RWPE1 (cell line): ENCODE data around the gene PKNOX2.

Source experiments
- CTCF ChIA-PET: fragments of 350-600 bp; sonication (Branson Sonifier 250); formaldehyde crosslinking; extraction: SDS; loops from one replicate; lab custom pipeline; 2021; lab: Yijun Ruan, JAX
- POLR2A ChIA-PET: fragments of 400-600 bp; formaldehyde crosslinking; extraction: SDS; loops from one replicate; lab custom pipeline; 2020; ENCODE audit warnings: antibody characterized with exemption; ENCODE audit not compliant: low non-redundant PET; lab: Yijun Ruan, JAX
- DNase-seq: peaks from one replicate; pipeline ENCODE4 v3.0.0; 2012; ENCODE audit warnings: low spot score
- H3K27ac ChIP-seq: fragments of 450-650 bp; 2 replicates; pipeline ENCODE4 v1.5.1; 2017
- TF ChIP-seq, protein P1 (sequence below): fragments of 450-650 bp; conservative IDR thresholded peaks from 2 replicates; pipeline ENCODE4 v1.5.1; 2017; ENCODE audit warnings: low read depth, mild to moderate bottlenecking

The PKNOX2 gene

DNA sequence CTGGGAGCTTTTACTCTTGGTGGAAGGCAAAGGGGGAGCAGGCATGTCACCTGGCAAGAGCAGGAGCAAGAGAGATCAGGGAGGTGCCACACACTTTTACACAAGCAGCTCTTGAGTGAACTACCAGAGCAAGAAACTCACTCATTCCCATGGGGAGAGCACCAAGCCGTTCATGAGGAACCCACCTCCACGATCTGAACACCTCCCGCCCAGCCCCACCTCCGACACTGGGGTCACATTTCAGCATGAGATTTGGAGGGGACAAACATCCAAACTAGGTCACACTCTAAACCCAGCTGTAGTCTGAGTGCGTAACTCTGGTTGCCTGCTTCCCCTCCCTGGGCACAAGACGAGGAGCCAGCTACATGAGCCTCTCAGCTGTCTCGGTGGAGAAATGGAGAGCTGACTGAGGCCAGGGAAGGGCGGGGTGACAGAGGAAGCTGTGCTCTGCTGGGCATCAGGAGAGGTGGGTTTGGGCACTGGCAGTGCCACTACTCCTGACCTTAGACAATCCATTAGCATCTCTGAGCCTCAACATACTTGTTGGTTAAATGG is 134.6 kb downstream of the PKNOX2 start:
- H3K27ac ChIP-seq = no peak overlapping the region
- DNase-seq = no peak
- TF ChIP-seq, protein P1, sequence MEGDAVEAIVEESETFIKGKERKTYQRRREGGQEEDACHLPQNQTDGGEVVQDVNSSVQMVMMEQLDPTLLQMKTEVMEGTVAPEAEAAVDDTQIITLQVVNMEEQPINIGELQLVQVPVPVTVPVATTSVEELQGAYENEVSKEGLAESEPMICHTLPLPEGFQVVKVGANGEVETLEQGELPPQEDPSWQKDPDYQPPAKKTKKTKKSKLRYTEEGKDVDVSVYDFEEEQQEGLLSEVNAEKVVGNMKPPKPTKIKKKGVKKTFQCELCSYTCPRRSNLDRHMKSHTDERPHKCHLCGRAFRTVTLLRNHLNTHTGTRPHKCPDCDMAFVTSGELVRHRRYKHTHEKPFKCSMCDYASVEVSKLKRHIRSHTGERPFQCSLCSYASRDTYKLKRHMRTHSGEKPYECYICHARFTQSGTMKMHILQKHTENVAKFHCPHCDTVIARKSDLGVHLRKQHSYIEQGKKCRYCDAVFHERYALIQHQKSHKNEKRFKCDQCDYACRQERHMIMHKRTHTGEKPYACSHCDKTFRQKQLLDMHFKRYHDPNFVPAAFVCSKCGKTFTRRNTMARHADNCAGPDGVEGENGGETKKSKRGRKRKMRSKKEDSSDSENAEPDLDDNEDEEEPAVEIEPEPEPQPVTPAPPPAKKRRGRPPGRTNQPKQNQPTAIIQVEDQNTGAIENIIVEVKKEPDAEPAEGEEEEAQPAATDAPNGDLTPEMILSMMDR = no peak
- ChIA-PET CTCF (interaction anchor here (0.6 kb wide), 1 partner anchor 1107 kb away, joined by 4 read pairs; no protein-coding TSS in a partner anchor), POLR2A (no interaction called here)

DNA sequence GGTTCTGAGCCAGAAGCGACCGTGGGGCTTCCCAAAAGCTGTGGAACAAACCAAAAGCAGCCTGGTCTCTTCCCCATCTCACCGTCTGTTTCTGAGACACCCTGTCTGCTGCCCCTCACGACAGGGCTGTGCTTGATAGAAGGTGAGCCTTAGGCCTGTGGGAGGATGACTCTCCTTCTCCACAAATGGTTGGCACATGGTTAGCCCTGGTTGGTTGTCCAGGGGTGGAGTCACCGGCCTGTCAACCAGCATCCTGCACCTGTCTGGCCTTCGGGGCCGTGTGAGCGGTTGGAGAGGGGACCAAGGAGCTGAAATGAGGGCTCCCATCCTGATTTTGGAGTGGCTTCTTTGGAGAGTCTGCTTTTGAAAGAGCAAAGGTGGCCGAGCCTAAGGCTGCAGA is 135.3 kb downstream of the PKNOX2 start:
- TF ChIP-seq, protein P1 = no peak
- no peak for DNase-seq
- CTCF ChIA-PET = no interaction called here
- H3K27ac ChIP-seq = no peak overlapping the region
- POLR2A ChIA-PET = no interaction called here

DNA sequence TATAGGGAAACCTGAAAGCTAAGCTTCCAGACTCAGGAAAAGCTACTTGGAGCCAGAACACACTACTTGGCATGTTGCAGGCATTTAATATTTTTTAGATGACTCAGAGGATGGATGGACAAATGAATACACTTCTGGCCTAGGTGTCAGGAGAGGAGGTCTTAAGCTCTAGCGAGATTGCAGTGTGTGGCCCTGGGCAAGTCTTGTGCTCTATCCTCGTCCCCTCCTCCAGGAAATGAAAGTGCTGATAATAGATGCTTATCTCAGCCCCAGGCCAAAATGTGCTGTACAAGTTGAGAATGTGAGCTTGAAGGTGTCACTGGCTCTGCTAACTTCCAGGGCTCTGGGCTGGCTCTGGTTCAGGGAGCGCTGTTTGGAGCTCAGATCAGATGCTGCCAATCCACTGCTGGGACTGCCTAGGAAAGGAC is 136.3 kb downstream of the PKNOX2 start:
- peak; percentile 79 for DNase-seq
- CTCF ChIA-PET = interaction anchor here (0.6 to 1.1 kb wide), 2 partner anchors 15 to 45 kb away, joined by 3 read pairs; no protein-coding TSS in a partner anchor
- TF ChIP-seq, protein P1 = no peak
- POLR2A ChIA-PET = no interaction called here
- H3K27ac ChIP-seq = peak overlapping the region; percentile 68

DNA sequence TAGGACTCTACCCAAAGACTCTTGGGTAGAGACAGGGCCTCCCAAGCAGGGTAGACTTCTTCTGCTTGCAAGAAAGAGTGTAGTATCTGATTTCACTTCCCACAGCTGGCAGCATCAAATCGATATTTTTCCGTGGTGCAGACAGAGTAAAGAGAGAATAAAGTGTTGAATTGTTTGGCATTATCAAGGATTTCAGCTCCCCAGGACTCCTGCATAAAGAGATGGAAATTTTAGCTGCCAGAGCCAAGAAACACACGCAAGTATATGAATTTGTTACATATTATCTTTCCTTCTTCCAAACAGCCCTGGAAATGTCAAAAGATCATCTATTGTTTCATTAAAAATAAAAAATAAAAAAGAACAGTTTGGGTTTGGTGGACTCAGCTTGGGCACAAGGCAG is 136.8 kb downstream of the PKNOX2 start:
- H3K27ac ChIP-seq = peak overlapping the region; percentile 68
- no peak for DNase-seq
- TF ChIP-seq, protein P1 = no peak
- ChIA-PET POLR2A (no interaction called here), CTCF (interaction anchor here (1.1 kb wide), 1 partner anchor 44 kb away, joined by 3 read pairs; no protein-coding TSS in a partner anchor)

DNA sequence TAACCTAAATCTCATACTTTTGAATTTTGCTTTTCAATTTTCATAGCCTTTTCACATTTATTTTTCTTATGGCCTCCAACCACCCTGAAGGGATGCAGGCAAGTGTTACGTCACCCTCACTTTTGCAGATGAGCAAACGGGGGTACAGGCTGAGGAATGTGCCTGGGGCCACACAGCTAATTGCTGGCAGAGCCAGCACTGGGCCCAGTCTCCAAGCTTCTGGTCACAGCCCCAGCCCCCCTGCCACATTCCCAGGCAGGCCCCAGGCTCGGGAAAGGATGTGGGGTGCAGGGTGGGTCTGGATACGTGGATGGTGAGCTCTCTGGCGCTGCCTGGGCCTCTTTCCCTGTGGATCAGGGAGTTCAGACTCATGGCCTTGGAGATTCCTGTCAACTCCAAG is 138.6 kb downstream of the PKNOX2 start:
- ChIA-PET CTCF (no interaction called here), POLR2A (no interaction called here)
- DNase-seq = no peak

DNA sequence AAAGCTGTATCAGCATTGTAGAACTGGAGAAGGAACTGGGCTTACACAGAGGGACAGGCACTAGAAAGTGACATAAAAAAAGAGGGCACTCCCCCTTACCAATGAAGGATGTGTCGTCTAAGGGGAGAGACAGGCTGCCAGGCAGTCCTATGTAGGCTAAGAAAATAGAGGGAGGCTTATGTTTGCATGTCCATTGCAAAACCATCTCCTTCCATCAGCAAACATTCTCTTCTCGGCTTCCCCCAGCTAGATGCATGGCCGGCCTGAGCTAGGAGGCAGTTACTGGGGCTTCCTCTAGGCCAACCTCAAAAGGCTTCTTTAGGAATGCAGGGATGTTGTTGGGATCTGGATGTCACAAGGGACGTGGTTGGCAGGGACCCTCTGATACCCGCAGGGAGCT is 139.1 kb downstream of the PKNOX2 start:
- ChIA-PET CTCF (interaction anchor here (0.6 kb wide), 1 partner anchor 19 kb away, joined by 3 read pairs; no protein-coding TSS in a partner anchor), POLR2A (interaction anchor here (0.6 kb wide), 1 partner anchor 233 kb away, joined by 3 read pairs; no protein-coding TSS in a partner anchor)
- no peak for DNase-seq
- H3K27ac ChIP-seq = no peak overlapping the region
- TF ChIP-seq, protein P1 = no peak

More for the DNA sequence above, 138.6 kb downstream of the PKNOX2 start:
- TF ChIP-seq, protein P1 = no peak
- H3K27ac ChIP-seq = no peak overlapping the region
